Ovary (tissue), 9 donors: ENCODE data around the gene FUT7. TPM values are rescaled to one million over a fixed set of nuclear protein-coding genes. Genes with fewer than 3 reads are reported as not detected.

ENCODE experiments used
- DNase-seq, 5 donors: peaks; one replicate each; pipeline ENCODE4 v3.0.0-alpha.2; 2019 to 2020
- H3K27ac ChIP-seq, 2 donors: fragments of 200-600 bp; one replicate each; pipeline versions ENCODE4 v1.5.1 to v1.8.0; 2019 to 2022
- H3K27me3 ChIP-seq: fragments of 200-600 bp; one replicate; pipeline ENCODE4 v1.8.0; 2022
- H3K36me3 ChIP-seq: fragments of 200-600 bp; sonication (generic); one replicate; pipeline ENCODE4 v1.5.1; 2019
- H3K4me1 ChIP-seq: one replicate; pipeline ENCODE4 v1.8.1; 2013; ENCODE audit warnings: mild to moderate bottlenecking, moderate library complexity; ENCODE audit not compliant: insufficient read depth
- H3K4me3 ChIP-seq: fragments of 200-600 bp; sonication (generic); one replicate; pipeline ENCODE4 v1.5.1; 2017
- H3K9me3 ChIP-seq, 2 donors: fragments of 200-600 bp in 1 of 2; sonication (generic) in 1 of 2; one replicate each; pipeline versions ENCODE4 v1.5.1 to v1.8.1; 2013 to 2019; ENCODE audit warnings: mild to moderate bottlenecking in 1 of 2, moderate library complexity in 1 of 2
- EP300 ChIP-seq: sonication (generic); formaldehyde crosslinking; IDR thresholded peaks from one replicate; pipeline ENCODE4 v1.6.1; 2017; ENCODE audit warnings: antibody characterized with exemption
- POLR2A ChIP-seq: fragments of 450-650 bp; IDR thresholded peaks from one replicate; pipeline ENCODE4 v1.6.1; 2017; ENCODE audit warnings: antibody characterized with exemption, mild to moderate bottlenecking, moderate library complexity
- WGBS, 3 donors: extraction: QIAGEN DNeasy Blood & Tissue Kit in 1 of 3; methylation state at CpG; one replicate each; pipeline versions ENCODE4 v1.1.5 to v1.1.7; 2013 to 2017; 5-methylcytosine and 5-hydroxymethylcytosine counted together
- intact Hi-C, 4 donors: fragments of 100-400 bp; cut with DNase I; formaldehyde crosslinking; loops; one replicate each; pipeline versions ENCODE4 v1.11.0 to v1.15.1; 2022 to 2023
- polyA plus RNA-seq, 2 donors: library from polyadenylated mRNA; stranded (reverse); fragments of 200-250 nt in 1 of 2; fragments of 350-450 nt in 1 of 2; fragmentation: Illumina TruSeq in 1 of 2; extraction: RNeasy Lipid Tissue Mini Kit (QIAGEN cat#74804) in 1 of 2; gene quantifications; one replicate each; pipeline ENCODE4 v1.2.3, GENCODE V29; 2013 to 2014
- total RNA-seq, 7 donors: library from RNA; depleted of rRNA in 2 of 7; stranded (reverse); fragments of >200 nt in 2 of 7; fragmentation: NEBNext Ultra II Directional in 3 of 7; extraction: Animal tissue kit (Norgen Biotek cat#: 25700) in 3 of 7; gene quantifications; one replicate each; pipeline versions ENCODE4 v1.1.0 to v1.2.4, GENCODE V29; 2016 to 2023
- TF ChIP-seq, protein P1 (sequence below), 3 donors: fragments of 450-650 bp in 2 of 3; fragments of 200-600 bp in 1 of 3; IDR thresholded peaks; one replicate each; pipeline versions ENCODE4 v1.5.1 to v1.8.0; 2016 to 2022; ENCODE audit warnings: antibody characterized with exemption in 3 of 3, mild to moderate bottlenecking in 1 of 3
- donor health status: DM: no; HTN: no; CAD: no; lungs with moderate emphysema.
- donor health status: DM: no; HTN: no; CAD: no.
- donor health status: Bipolar disorder and iron deficiency.
- donor health status: DM: yes; HTN: yes; CAD: no.
- donor health status: DM: no; HTN: no; CAD: no.
- donor health status: DM: yes; HTN: yes; CAD: no.

FUT7 gene
- total and polyA plus RNA-seq, 9 donors, result 0.07 to 0.08 TPM; not detected in 7

DNA sequence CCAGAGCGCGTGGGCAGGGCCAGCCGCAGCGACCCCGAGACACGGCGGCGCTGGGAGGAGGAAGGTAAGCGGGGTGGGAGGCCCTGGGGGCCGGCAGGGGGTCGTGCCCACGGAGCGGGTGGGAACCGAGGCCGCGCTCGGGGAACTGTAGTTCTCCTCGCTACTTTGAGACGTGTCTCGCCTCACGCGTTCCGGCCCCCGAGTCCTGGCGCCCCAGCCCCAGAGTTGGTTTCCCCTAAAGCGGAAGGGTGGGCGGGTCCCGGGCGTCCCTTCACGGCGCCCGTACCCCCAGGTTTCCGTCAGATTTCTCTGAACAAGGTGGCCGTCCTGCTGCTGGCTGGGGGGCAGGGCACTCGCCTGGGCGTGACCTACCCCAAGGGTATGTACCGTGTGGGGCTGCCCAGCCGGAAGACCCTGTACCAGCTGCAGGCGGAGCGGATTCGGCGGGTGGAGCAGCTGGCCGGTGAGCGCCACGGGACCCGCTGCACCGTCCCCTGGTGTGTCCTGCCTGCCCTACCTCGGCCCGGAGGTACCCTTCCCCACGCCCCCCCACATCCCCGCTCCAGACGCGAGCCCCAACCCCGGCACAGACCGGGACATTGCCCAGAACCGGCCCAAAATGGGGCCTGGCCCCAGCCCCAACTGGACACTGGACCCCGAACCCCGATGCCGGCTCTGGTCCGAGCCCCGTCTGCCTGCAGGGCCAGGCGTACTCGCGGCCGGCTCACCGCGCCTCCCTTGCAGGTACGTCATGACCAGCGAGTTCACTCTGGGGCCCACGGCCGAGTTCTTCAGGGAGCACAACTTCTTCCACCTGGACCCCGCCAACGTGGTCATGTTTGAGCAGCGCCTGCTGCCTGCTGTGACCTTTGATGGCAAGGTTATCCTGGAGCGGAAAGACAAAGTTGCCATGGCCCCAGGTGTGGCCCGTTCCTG is 46.1 kb upstream of the FUT7 start:
- Histone ChIP-seq H3K27ac (no peak overlapping the region), H3K4me1 (peaks cover 5% of the 10 kb centered on the region), H3K9me3 (no peaks in the 10 kb centered on the region), H3K36me3 (no peaks in the 10 kb centered on the region), H3K4me3 (peak overlapping the region; percentile 43), H3K27me3 (no peaks in the 10 kb centered on the region)
- no peak for TF ChIP-seq POLR2A
- TF ChIP-seq EP300, result no peak
- TF ChIP-seq, protein P1, sequence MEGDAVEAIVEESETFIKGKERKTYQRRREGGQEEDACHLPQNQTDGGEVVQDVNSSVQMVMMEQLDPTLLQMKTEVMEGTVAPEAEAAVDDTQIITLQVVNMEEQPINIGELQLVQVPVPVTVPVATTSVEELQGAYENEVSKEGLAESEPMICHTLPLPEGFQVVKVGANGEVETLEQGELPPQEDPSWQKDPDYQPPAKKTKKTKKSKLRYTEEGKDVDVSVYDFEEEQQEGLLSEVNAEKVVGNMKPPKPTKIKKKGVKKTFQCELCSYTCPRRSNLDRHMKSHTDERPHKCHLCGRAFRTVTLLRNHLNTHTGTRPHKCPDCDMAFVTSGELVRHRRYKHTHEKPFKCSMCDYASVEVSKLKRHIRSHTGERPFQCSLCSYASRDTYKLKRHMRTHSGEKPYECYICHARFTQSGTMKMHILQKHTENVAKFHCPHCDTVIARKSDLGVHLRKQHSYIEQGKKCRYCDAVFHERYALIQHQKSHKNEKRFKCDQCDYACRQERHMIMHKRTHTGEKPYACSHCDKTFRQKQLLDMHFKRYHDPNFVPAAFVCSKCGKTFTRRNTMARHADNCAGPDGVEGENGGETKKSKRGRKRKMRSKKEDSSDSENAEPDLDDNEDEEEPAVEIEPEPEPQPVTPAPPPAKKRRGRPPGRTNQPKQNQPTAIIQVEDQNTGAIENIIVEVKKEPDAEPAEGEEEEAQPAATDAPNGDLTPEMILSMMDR (IDR thresholded peaks at IDR 0.05), result no peak
- 12 to 22% (median 18%) methylated on average over 47 to 76 of the region's 76 CpGs for WGBS, 3 donors
- no peak for DNase-seq
- intact Hi-C loops, result no loop called here

DNA sequence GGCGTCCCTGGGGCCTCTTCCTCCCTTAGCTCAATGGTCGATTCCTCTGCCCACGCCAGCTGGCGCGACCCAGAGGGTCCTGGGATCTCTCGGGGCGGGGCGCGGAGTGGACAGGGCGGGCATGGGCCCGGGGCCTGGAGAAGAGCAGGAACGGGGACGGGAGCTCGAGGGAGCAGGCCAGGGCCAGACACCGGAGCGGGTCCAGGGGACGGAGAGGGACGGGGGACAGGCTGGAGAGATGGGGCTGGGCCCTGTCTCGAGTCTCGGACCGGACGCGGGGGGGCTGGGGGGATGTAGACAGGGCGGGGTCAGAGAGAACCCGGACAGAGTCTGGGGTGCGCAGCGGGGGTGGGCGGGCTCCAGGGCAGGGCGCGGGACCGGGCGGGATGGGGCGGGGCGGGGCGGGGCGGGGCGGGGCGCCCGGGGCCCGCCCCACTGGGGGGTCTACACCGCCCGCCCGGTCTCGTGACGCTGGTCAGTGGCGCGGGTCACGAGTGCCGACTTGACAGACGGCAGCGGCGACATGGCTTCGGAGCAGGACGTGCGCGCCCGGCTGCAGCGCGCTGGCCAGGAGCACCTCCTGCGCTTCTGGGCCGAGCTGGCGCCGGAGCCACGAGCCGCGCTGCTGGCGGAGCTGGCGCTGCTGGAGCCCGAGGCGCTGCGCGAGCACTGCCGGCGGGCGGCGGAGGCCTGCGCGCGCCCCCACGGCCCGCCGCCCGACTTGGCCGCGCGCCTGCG is 45.3 kb upstream of the FUT7 start, which contains the start of gene UAP1L1:
Gene UAP1L1, plus strand, starts transcription at position 508 of the 738 bp plus-strand sequence. Its CDS starts 16 bp downstream, at position 524.
- Histone ChIP-seq H3K36me3 (no peaks in the 10 kb centered on the region), H3K9me3 (no peaks in the 10 kb centered on the region), H3K27ac (no peak within 1 kb of the TSS), H3K4me1 (peaks cover 5% of the 10 kb centered on the region), H3K27me3 (no peaks in the 10 kb centered on the region), H3K4me3 (peak within 1 kb of the TSS; percentile 43)
- 2 to 4% (median 3%) methylated on average over 22 to 87 of the region's 87 CpGs for WGBS, 3 donors
- peak in 2 of 5 donors; percentile 57 to 61 for DNase-seq
- TF ChIP-seq POLR2A, result no peak
- TF ChIP-seq, protein P1 (IDR thresholded peaks at IDR 0.05), result no peak
- TF ChIP-seq EP300, result no peak
- intact Hi-C loops, result no loop called here

DNA sequence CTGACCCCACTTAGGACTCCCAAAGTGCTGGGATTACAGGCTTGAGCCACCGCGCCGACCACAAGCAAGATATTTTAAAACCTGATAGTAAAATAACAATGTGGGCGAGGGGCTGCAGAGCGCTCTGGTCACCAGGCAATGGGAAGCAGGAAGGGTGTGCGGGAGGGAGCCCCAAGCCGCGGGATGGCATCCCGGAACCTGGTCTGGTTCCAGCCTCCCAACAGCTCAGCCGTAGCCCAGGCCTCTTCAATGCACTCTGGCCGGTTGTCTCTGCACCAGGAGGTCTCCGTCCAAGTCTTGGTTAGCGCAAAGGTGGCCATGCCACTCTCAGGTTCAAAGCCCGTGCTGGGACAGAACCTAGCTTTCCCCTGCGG is 44.7 kb upstream of the FUT7 start:
- 61 to 67% (median 67%) methylated on average over 15 of the region's 15 CpGs for WGBS, 3 donors

DNA sequence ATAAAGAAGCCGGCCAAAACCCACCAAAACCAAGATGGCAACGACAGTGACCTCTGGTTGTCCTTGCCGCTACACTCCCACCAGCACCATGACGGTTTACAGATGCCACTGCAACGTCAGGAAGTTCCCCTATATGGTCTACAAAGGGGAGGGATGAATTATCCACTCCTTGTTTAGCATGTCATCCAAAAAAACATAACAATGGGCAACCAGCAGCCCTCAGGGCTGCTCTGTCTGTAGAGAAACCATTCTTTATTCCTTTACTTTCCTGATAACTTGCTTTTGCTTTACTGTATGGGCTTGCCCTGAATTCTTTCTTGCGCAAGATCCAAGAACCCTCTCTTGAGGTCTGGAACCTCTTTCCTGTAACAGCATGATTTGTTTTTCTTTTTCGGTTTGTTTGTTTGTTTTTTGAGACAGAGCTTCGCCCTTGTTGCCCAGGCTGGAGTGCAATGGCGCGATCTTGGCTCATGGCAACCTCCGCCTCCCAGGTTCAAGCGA is 43.4 kb upstream of the FUT7 start:
- 58 to 76% (median 69%) methylated on average over 12 of the region's 12 CpGs for WGBS, 3 donors

More for the DNA sequence above, 44.7 kb upstream of the FUT7 start:
- DNase-seq, result no peak
- intact Hi-C loops, result no loop called here
- TF ChIP-seq, protein P1 (IDR thresholded peaks at IDR 0.05), result no peak
- TF ChIP-seq EP300 (no peak), POLR2A (no peak)
- Histone ChIP-seq H3K36me3 (no peaks in the 10 kb centered on the region), H3K27me3 (no peaks in the 10 kb centered on the region), H3K4me1 (peaks cover 5% of the 10 kb centered on the region), H3K9me3 (no peaks in the 10 kb centered on the region), H3K4me3 (no peak overlapping the region), H3K27ac (no peak overlapping the region)

More for the DNA sequence above, 43.4 kb upstream of the FUT7 start:
- Histone ChIP-seq H3K27me3 (no peaks in the 10 kb centered on the region), H3K4me1 (peaks cover 5% of the 10 kb centered on the region), H3K9me3 (no peaks in the 10 kb centered on the region), H3K4me3 (no peak overlapping the region), H3K27ac (no peak overlapping the region), H3K36me3 (no peaks in the 10 kb centered on the region)
- TF ChIP-seq, protein P1 (IDR thresholded peaks at IDR 0.05), result no peak
- no peak for TF ChIP-seq POLR2A
- TF ChIP-seq EP300, result no peak
- no peak for DNase-seq
- intact Hi-C loops, result no loop called here
